A549 (cell line): Measurements from ENCODE around the gene HSPBP1.

ENCODE experiments used
- CTCF ChIP-seq: fragments of >200 bp; sonication (Bioruptor Twin); formaldehyde crosslinking; IDR thresholded peaks from 3 replicates; pipeline ENCODE4 v1.5.1; 2016
- EP300 ChIP-seq, 2 experiments: fragments of >200 bp; sonication (Bioruptor Twin); formaldehyde crosslinking; IDR thresholded peaks; 2 replicates in 1 of 2; 3 replicates in 1 of 2; pipeline ENCODE4 v1.6.1; 2016 to 2017
- FOSB ChIP-seq: fragments of 250-450 bp; sonication (Bioruptor Pico); IDR thresholded peaks from 2 replicates; pipeline ENCODE4 v1.5.0; 2020; ENCODE audit warnings: mild to moderate bottlenecking, moderate library complexity
- PHF8 ChIP-seq: fragments of 200-600 bp; sonication (generic); IDR thresholded peaks from 2 replicates; pipeline ENCODE4 v1.6.1; 2016; ENCODE audit warnings: low read depth, mild to moderate bottlenecking, antibody characterized with exemption, moderate library complexity, borderline replicate concordance

- no peak for TF ChIP-seq FOSB (CRISPR knock-in tag)
- no peak for TF ChIP-seq EP300 (IDR thresholded peaks at IDR 0.05)
- TF ChIP-seq CTCF: peak; percentile 99
- no peak for TF ChIP-seq PHF8
These were observed 21.8 kb upstream of the HSPBP1 start for GRCh38 chr19:55301459-55302317.
